ENCODE results near the gene BBS1. TPM values are rescaled to one million over a fixed set of nuclear protein-coding genes. Genes with fewer than 3 reads are reported as not detected.

The BBS1 gene
- total and polyA plus RNA-seq, 4 donors: 4.2 to 18.5 (median 8.6) TPM

DNA sequence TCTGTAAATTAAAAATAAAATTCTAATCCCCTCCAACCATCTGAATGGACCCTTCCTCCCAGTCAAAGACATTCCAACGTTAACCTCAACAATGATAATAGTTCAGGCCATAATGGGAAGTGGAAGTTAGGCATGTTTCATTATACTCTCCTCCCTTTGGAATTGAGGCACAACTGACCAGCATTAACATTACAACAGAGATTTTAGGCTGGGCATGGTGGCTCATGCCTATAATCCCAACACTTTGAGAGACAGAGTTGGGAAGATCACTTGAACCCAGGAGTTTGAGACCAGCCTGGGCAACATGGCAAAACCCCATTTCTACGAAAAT, 60.4 kb downstream of the BBS1 start:
- DNase-seq (ENCODE audit: low spot score): no peak
- TF ChIP-seq HNF4G (IDR thresholded peaks at IDR 0.05) (no peak), TAF1 (conservative IDR thresholded peaks at IDR 0.05) (no peak), FOXA2 (IDR thresholded peaks at IDR 0.05) (no peak), RXRA (IDR thresholded peaks at IDR 0.05) (no peak), SP1 (IDR thresholded peaks at IDR 0.05) (no peak), REST (IDR thresholded peaks at IDR 0.05) (no peak), ATF3 (IDR thresholded peaks at IDR 0.05) (no peak), RAD21 (IDR thresholded peaks at IDR 0.05) (no peak)
- Histone ChIP-seq H3K27ac (ENCODE audit: low read depth in 1 of 2, low read length in 2 of 2) (no peak overlapping the region), H3K4me1 (ENCODE audit: control insufficient read depth in 4 of 4, insufficient read depth in 4 of 4, low read length in 3 of 4) (peaks cover 2 to 14% (median 8%) of the 10 kb centered on the region in 4 donors), H3K9ac (ENCODE audit: low read depth in 1 of 2, low read length in 2 of 2) (no peak overlapping the region), H3K27me3 (ENCODE audit: control insufficient read depth in 4 of 4, insufficient read depth in 4 of 4, low read length in 3 of 4) (no peaks in the 10 kb centered on the region), H3K9me3 (ENCODE audit: control insufficient read depth in 4 of 4, low read length in 3 of 4) (no peaks in the 10 kb centered on the region), H3K36me3 (ENCODE audit: control insufficient read depth in 4 of 4, insufficient read depth in 3 of 4, low read depth in 1 of 4, low read length in 3 of 4) (peaks cover 0 to 3% (median 0%) of the 10 kb centered on the region in 4 donors), H3K4me3 (ENCODE audit: low read depth in 1 of 3, low read length in 3 of 3) (no peak overlapping the region)
- WGBS: 83% methylated on average over 2 of the region's 2 CpGs

DNA sequence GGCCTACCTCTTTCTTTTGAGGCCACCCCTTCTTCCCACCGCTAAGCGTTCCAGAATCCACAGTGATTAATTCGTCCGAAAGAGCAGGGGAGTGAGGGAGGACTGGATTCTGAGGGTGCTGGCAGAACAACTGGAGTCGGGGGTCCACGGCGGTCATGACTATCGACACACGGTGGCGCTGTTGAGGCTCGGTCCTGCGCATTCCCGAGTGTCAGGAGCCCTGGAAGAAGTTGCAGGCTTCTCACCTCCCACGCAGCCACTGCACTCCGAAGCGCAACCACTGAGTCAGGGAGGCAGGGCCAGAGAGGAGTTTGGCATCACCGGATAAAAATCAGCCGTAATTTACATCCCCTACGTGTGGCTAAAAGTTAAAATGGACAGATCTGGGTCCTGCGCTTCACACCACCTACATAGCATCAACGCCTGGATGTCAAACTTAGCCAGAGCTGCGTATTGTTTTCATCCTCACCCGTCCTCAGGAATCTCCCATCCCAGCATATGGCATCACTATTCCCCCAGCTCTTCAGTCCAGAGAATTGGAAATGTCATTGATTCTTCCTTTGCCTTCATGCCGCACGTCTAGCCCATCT, 68.7 kb downstream of the BBS1 start:
- TF ChIP-seq RAD21 (IDR thresholded peaks at IDR 0.05) (peak; percentile 85 to 94), REST (IDR thresholded peaks at IDR 0.05) (no peak)
- TF ChIP-seq, protein P1, sequence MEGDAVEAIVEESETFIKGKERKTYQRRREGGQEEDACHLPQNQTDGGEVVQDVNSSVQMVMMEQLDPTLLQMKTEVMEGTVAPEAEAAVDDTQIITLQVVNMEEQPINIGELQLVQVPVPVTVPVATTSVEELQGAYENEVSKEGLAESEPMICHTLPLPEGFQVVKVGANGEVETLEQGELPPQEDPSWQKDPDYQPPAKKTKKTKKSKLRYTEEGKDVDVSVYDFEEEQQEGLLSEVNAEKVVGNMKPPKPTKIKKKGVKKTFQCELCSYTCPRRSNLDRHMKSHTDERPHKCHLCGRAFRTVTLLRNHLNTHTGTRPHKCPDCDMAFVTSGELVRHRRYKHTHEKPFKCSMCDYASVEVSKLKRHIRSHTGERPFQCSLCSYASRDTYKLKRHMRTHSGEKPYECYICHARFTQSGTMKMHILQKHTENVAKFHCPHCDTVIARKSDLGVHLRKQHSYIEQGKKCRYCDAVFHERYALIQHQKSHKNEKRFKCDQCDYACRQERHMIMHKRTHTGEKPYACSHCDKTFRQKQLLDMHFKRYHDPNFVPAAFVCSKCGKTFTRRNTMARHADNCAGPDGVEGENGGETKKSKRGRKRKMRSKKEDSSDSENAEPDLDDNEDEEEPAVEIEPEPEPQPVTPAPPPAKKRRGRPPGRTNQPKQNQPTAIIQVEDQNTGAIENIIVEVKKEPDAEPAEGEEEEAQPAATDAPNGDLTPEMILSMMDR (IDR thresholded peaks at IDR 0.05; ENCODE audit: low read depth, low read length, missing input control): peak; percentile 72
- Histone ChIP-seq H3K36me3 (ENCODE audit: control insufficient read depth in 4 of 4, insufficient read depth in 3 of 4, low read depth in 1 of 4, low read length in 3 of 4) (no peaks in the 10 kb centered on the region), H3K9me3 (ENCODE audit: control insufficient read depth in 4 of 4, low read length in 3 of 4) (no peaks in the 10 kb centered on the region), H3K4me1 (ENCODE audit: control insufficient read depth in 4 of 4, insufficient read depth in 4 of 4, low read length in 3 of 4) (peaks cover 0 to 6% (median 3%) of the 10 kb centered on the region in 4 donors), H3K9ac (ENCODE audit: low read depth in 1 of 2, low read length in 2 of 2) (no peak overlapping the region), H3K27ac (ENCODE audit: low read depth in 1 of 2, low read length in 2 of 2) (no peak overlapping the region), H3K4me3 (ENCODE audit: low read depth in 1 of 3, low read length in 3 of 3) (no peak overlapping the region), H3K27me3 (ENCODE audit: control insufficient read depth in 4 of 4, insufficient read depth in 4 of 4, low read length in 3 of 4) (no peaks in the 10 kb centered on the region)
- DNase-seq (ENCODE audit: low spot score): peak; percentile 88
- 19% methylated on average over 25 of the region's 25 CpGs for WGBS
